Ishikawa (cell line): ENCODE measurements around the gene ACER3.

ENCODE experiments used
- CEBPB ChIP-seq: IDR thresholded peaks from 2 replicates; pipeline ENCODE4 v1.6.1; 2012
- CREB1 ChIP-seq: IDR thresholded peaks from 2 replicates; pipeline ENCODE4 v1.6.1; 2012; ENCODE audit warnings: low read depth
- EGR1 ChIP-seq: IDR thresholded peaks from 2 replicates; pipeline ENCODE4 v1.6.1; 2012
- EP300 ChIP-seq: IDR thresholded peaks from 2 replicates; pipeline ENCODE4 v1.6.1; 2012; ENCODE audit warnings: borderline replicate concordance
- FOXM1 ChIP-seq: IDR thresholded peaks from 2 replicates; pipeline ENCODE4 v1.6.1; 2012; ENCODE audit warnings: low read depth, borderline replicate concordance
- NFIC ChIP-seq: IDR thresholded peaks from 2 replicates; pipeline ENCODE4 v1.6.1; 2012
- RAD21 ChIP-seq: IDR thresholded peaks from 2 replicates; pipeline ENCODE4 v1.6.1; 2012; ENCODE audit warnings: low read depth
- TAF1 ChIP-seq: IDR thresholded peaks from 2 replicates; pipeline ENCODE4 v1.6.1; 2012; ENCODE audit warnings: low read depth, mild to moderate bottlenecking
- TCF12 ChIP-seq: IDR thresholded peaks from 2 replicates; pipeline ENCODE4 v1.6.1; 2012; ENCODE audit warnings: low read depth
- TEAD4 ChIP-seq: IDR thresholded peaks from 2 replicates; pipeline ENCODE4 v1.6.1; 2012
- YY1 ChIP-seq: IDR thresholded peaks from 2 replicates; pipeline ENCODE4 v1.6.1; 2012; ENCODE audit warnings: low read depth
- ZBTB7A ChIP-seq: IDR thresholded peaks from 2 replicates; pipeline ENCODE4 v1.6.1; 2012; ENCODE audit warnings: low read depth
- TF ChIP-seq, protein P1 (sequence below): IDR thresholded peaks from 2 replicates; pipeline ENCODE4 v1.6.1; 2012
- TF ChIP-seq, protein P2 (sequence below): IDR thresholded peaks from 2 replicates; pipeline ENCODE4 v1.6.1; 2012
- TF ChIP-seq, protein P3 (sequence below): IDR thresholded peaks from 2 replicates; pipeline ENCODE4 v1.6.1; 2012; ENCODE audit warnings: low read depth, mild to moderate bottlenecking

The ACER3 gene

DNA sequence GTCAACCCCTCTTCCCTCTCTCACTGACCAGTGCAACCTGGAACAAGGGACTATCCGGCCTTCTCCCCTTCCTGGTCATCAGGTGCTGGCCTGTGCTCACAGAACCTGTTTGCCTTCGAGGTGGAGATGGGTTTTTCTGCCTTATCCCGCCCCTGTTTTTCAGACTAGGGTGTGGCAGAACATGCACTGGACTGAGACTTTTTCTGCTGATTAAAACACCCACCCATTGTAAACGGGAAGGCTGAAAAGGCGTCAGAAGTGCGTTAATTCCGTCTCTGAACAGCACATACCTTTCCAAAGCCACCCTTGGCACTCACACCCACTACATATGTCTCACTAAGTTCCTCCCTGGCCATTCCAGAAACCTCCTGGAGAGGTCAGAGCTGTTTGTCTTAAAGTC is 169.1 kb downstream of the ACER3 start:
- TF ChIP-seq CEBPB = no peak
- TF ChIP-seq RAD21 = no peak
- TF ChIP-seq YY1 = no peak
- TF ChIP-seq, protein P1, sequence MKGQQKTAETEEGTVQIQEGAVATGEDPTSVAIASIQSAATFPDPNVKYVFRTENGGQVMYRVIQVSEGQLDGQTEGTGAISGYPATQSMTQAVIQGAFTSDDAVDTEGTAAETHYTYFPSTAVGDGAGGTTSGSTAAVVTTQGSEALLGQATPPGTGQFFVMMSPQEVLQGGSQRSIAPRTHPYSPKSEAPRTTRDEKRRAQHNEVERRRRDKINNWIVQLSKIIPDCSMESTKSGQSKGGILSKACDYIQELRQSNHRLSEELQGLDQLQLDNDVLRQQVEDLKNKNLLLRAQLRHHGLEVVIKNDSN = no peak
- TF ChIP-seq, protein P2, sequence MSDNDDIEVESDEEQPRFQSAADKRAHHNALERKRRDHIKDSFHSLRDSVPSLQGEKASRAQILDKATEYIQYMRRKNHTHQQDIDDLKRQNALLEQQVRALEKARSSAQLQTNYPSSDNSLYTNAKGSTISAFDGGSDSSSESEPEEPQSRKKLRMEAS = no peak
- no peak for TF ChIP-seq FOXM1
- no peak for TF ChIP-seq CREB1
- TF ChIP-seq, protein P3, sequence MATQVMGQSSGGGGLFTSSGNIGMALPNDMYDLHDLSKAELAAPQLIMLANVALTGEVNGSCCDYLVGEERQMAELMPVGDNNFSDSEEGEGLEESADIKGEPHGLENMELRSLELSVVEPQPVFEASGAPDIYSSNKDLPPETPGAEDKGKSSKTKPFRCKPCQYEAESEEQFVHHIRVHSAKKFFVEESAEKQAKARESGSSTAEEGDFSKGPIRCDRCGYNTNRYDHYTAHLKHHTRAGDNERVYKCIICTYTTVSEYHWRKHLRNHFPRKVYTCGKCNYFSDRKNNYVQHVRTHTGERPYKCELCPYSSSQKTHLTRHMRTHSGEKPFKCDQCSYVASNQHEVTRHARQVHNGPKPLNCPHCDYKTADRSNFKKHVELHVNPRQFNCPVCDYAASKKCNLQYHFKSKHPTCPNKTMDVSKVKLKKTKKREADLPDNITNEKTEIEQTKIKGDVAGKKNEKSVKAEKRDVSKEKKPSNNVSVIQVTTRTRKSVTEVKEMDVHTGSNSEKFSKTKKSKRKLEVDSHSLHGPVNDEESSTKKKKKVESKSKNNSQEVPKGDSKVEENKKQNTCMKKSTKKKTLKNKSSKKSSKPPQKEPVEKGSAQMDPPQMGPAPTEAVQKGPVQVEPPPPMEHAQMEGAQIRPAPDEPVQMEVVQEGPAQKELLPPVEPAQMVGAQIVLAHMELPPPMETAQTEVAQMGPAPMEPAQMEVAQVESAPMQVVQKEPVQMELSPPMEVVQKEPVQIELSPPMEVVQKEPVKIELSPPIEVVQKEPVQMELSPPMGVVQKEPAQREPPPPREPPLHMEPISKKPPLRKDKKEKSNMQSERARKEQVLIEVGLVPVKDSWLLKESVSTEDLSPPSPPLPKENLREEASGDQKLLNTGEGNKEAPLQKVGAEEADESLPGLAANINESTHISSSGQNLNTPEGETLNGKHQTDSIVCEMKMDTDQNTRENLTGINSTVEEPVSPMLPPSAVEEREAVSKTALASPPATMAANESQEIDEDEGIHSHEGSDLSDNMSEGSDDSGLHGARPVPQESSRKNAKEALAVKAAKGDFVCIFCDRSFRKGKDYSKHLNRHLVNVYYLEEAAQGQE = no peak
- no peak for TF ChIP-seq TCF12
- TF ChIP-seq ZBTB7A = no peak
- TF ChIP-seq EP300 = no peak
- TF ChIP-seq TEAD4 = no peak
- TF ChIP-seq EGR1 = no peak
- no peak for TF ChIP-seq TAF1
- no peak for TF ChIP-seq NFIC

DNA sequence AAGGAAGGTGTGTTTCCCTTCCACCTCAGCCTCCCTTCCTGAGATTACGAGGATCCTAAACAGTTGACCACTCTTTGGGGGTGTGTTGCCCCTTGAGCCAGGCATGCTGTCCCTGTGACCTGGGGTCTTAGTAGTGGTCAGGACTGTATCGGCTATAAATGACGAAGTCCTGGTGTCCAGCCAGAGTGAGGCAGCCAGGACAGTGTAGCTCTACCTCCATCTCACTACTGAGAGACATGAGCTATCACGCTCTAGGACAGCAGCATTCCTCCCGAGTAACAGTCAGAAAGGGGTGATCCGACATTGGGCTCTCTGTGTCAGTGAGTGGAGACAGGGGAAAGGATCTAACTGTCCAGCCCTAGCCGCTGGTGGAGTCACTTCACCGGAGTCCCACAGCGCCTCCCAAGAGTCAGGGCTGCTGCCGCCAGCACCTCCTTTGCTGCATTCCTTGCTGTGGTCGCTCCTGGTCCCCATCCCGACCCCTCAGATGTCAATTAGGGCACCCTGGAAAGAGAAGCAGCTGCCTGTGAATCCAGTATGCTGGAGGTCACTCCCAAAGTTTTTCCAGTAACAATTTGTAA is 170.2 kb downstream of the ACER3 start:
- no peak for TF ChIP-seq EP300

DNA sequence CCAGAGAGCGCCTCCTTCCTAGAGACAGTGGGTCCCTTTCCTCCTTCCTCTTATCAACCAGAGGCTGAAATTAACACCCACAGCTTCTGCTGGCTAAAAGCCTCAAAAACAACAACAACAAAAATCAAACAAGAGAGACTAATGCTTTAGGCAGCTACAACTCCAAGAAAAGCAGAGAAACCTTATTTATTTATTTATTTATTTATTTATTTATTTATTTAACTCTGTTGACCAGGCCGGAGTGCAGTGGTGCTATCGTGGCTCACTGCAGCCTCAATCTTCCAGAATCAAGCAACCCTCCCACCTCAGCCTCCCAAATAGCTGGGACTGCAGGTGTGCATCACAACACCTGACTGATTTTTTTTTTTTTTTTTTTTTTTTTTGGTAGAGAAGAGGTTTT is 170.9 kb downstream of the ACER3 start:
- TF ChIP-seq TEAD4 (no peak), TAF1 (no peak), ZBTB7A (no peak), EP300 (no peak), CREB1 (no peak), NFIC (no peak), CEBPB (no peak), YY1 (no peak), FOXM1 (no peak), EGR1 (no peak), RAD21 (no peak), TCF12 (no peak)
- TF ChIP-seq, protein P1 = no peak
- TF ChIP-seq, protein P3 = no peak
- TF ChIP-seq, protein P2 = no peak

DNA sequence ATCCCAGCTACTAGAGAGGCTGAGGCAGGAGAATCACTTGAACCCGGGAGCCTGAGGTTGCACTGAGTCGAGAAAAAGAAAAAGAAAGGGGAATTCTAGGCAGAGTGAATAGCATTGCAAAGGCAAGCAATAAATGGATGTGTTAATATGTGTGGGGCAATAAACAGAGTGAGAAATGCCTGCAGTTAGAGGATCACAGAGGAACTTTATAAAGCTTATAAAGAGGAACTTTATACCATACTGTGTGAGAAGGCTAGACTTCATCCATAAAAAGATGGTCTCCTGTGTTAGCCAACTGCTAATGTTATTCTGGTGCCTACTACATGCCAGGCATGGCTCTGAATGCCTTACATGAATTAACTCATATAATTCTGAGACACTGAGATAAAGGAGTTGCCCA is 174.3 kb downstream of the ACER3 start:
- no peak for TF ChIP-seq EGR1
- no peak for TF ChIP-seq TAF1
- no peak for TF ChIP-seq FOXM1
- TF ChIP-seq YY1 = no peak
- TF ChIP-seq TEAD4 = no peak
- no peak for TF ChIP-seq EP300
- TF ChIP-seq RAD21 = no peak
- no peak for TF ChIP-seq CEBPB
- TF ChIP-seq, protein P3 = no peak
- no peak for TF ChIP-seq ZBTB7A
- TF ChIP-seq, protein P2 = no peak
- no peak for TF ChIP-seq CREB1
